ENCODE data around the gene RPL15.

RPL15 gene

DNA sequence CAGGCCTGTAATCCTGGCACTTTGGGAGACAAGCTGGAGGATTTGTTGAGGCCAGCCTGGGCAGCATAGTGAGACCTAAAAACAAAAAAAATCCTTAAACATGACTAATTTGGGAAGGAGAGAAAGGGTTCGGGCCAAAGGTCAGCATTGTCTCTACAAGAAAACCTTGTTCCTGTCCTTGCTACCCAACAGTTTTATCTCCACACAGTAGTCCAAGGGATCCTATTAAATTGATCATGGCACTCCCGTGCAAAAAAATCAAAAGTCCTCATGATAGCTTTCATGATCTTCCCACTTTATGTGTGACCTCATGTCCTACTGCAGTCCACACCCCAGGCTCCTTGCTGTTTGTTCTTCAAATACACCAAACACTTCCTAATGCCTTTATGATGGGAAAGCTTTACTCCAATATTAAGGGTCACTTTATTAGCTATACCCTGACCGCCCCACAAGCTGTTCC lies 4.2 kb downstream of the RPL15 start:
- TF ChIP-seq CTCF (IDR thresholded peaks at IDR 0.05) (no peak), ZFX (IDR thresholded peaks at IDR 0.05; ENCODE audit: borderline replicate concordance) (no peak)
- peak overlapping the region; percentile 41 for H3K27ac ChIP-seq

DNA sequence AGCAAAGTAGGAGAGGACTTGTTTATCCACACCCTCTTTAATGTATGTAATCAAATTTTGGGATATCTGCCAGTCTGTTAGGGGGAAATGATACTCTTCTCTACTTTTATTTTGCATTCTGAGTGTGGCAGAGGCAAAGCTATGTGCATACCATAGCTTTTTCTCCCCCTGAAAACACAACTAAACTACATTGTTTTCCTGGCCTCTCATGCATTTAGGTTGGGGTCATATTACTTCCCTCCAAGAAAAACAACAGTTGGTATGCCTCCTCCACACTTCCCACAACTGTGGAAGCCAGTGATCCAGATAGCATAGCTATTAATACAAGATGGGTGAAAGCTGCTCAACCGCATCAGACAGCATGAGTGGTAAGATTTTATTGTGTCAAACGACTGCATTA lies 6.9 kb downstream of the RPL15 start:
- H3K27ac ChIP-seq: no peak overlapping the region
- no peak for TF ChIP-seq ZFX (IDR thresholded peaks at IDR 0.05; ENCODE audit: borderline replicate concordance)
- no peak for TF ChIP-seq CTCF (IDR thresholded peaks at IDR 0.05)

DNA sequence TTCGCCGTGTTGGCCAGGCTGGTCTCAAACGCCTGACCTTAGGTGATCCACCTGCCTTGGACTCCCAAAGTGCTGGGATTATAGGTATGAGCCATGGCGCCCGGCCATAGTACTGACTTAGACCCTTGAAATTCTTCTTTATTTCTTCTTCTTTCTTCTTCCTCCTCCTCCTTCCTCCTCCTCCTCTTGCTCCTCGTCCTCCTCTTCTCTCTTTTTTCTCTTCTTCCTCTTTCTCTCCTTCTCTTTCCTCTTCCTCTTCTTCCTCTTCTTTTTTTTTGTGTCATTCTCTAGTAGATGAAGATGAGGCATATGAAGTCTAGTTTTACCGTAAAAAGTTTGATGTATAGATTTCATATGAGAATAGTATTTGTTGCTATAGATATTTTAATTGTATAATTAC lies 9.3 kb downstream of the RPL15 start:
- H3K27ac ChIP-seq: peak overlapping the region; percentile 82; the same call in 1 of the 2 replicates
- TF ChIP-seq CTCF (IDR thresholded peaks at IDR 0.05): no peak
- no peak for TF ChIP-seq ZFX (IDR thresholded peaks at IDR 0.05; ENCODE audit: borderline replicate concordance)

DNA sequence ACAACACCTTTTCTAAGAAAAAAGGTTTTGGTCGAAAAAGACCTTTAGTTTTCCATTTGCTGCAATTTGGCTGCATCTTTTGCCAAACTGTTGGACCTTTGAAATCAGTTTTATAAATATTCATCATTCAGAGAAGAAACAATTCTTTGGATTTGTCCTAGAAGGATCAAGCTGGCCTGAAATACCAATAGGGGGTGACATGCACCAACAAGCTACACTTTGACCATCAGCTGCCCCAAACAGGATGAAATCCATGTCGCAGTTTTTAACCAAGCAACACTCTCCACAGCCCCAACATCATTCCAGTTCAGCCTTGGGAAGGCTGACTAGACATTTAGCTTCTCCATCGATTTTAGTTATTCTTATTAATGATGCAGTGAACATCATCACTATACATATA lies 9.8 kb downstream of the RPL15 start:
- H3K27ac ChIP-seq: peak overlapping the region; percentile 82
- no peak for TF ChIP-seq ZFX (IDR thresholded peaks at IDR 0.05; ENCODE audit: borderline replicate concordance)
- TF ChIP-seq CTCF (IDR thresholded peaks at IDR 0.05): peak; percentile 14; the same call in 1 of the 2 replicates

DNA sequence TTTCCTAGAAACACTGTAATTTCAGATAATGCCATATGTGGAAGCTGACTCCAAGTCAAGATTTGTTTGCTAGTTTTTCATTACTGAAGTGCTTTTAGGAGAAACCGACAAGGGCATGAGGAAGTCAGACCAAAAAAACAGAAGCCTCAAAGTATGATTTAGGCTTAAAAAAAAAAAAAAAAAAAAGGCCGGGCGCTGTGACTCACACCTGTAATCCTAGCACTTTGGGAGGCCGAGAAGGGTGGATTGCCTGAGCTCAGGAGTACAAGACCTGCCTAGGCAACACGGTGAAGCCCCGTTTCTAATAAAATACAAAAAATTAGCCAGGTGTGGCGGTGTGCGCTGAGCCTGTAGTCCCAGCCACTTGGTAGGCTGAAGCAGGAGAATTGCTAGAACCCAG lies 11.6 kb downstream of the RPL15 start:
- H3K27ac ChIP-seq: peak overlapping the region; percentile 82
- no peak for TF ChIP-seq ZFX (IDR thresholded peaks at IDR 0.05; ENCODE audit: borderline replicate concordance)

DNA sequence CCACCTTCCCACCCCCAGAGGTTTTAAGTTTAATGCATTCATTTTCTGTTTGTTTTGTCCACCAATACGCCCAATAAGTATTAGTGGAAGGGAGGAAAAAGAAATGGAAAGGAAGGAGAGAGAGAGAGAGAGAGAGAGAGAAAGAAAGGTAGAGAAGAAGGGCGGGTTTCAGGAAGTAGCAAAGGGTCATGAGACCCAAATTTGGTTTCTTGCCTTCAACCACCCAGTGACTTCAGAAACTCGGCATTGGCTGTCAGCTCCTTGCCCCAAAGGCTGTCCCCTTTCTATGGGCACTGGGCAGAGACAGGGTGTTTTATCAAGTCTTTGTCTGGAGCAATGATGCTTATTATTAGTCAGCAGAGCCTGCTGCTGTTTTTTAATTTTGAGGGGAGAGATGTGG lies 14.7 kb downstream of the RPL15 start:
- no peak overlapping the region for H3K27ac ChIP-seq

DNA sequence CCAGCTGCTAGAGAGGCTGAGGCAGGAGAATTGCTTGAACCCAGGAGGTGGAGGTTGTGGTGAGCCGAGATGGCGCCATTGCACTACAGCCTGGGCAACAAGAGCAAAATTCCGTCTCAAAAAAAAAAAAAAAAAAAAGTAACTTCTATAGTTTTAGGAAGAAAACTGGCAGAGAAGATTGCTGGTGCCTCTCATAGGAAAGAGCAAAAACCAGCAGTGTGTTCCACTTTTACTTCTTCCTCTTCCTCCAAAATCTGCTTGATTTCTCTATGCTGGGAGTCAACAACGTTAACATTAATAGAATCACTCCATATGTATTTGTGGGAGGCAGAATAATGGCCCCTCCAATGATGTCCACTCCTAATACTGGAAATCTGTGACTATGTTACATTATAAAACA lies 15.6 kb downstream of the RPL15 start:
- no peak for TF ChIP-seq CTCF (IDR thresholded peaks at IDR 0.05)
- TF ChIP-seq ZFX (IDR thresholded peaks at IDR 0.05; ENCODE audit: borderline replicate concordance): no peak

More for the DNA sequence above, 14.7 kb downstream of the RPL15 start:
- no peak for TF ChIP-seq ZFX (IDR thresholded peaks at IDR 0.05; ENCODE audit: borderline replicate concordance)
- no peak for TF ChIP-seq CTCF (IDR thresholded peaks at IDR 0.05)

GRCh38 chr3:23934253-23934652 lies 17.3 kb downstream of the RPL15 start:
- no peak overlapping the region for H3K27ac ChIP-seq
- TF ChIP-seq CTCF (IDR thresholded peaks at IDR 0.05) (no peak), ZFX (IDR thresholded peaks at IDR 0.05; ENCODE audit: borderline replicate concordance) (no peak)

More for the DNA sequence above, 15.6 kb downstream of the RPL15 start:
- H3K27ac ChIP-seq: no peak overlapping the region
